GM18508 (cell line): ENCODE results near the gene ARHGEF16.

Experiments
- ATAC-seq: cut with Tn5 transposase; IDR thresholded peaks from one replicate; pipeline ENCODE4 v1.9.1; 2021; ENCODE audit warnings: moderate number of reproducible peaks; ENCODE audit not compliant: insufficient read depth, unreplicated experiment

ARHGEF16 gene

GRCh38 chr1:3435666-3436065 lies 18.8 kb upstream of the ARHGEF16 start:
- ATAC-seq = no peak

GRCh38 chr1:3436451-3436850 lies 18.0 kb upstream of the ARHGEF16 start:
- no peak for ATAC-seq

- no peak for ATAC-seq
Measured at GRCh38 chr1:3436901-3437300, 17.6 kb upstream of the ARHGEF16 start.

GRCh38 chr1:3438661-3439180 lies 15.7 kb upstream of the ARHGEF16 start:
- no peak for ATAC-seq

GRCh38 chr1:3439346-3440299 lies 14.8 kb upstream of the ARHGEF16 start:
- ATAC-seq = no peak

GRCh38 chr1:3440300-3440681 lies 14.2 kb upstream of the ARHGEF16 start:
- ATAC-seq = no peak

GRCh38 chr1:3440711-3441409 lies 13.6 kb upstream of the ARHGEF16 start:
- no peak for ATAC-seq

GRCh38 chr1:3441410-3441847 lies 13.0 kb upstream of the ARHGEF16 start:
- no peak for ATAC-seq

- ATAC-seq = no peak
Measured at GRCh38 chr1:3441880-3442279, 12.6 kb upstream of the ARHGEF16 start.

- no peak for ATAC-seq
Measured at GRCh38 chr1:3442331-3442730, 12.1 kb upstream of the ARHGEF16 start.

- ATAC-seq = no peak
Measured at GRCh38 chr1:3442901-3443300, 11.6 kb upstream of the ARHGEF16 start.

GRCh38 chr1:3443807-3444206 lies 10.7 kb upstream of the ARHGEF16 start:
- no peak for ATAC-seq

- no peak for ATAC-seq
Measured at GRCh38 chr1:3444298-3444697, 10.2 kb upstream of the ARHGEF16 start.

- ATAC-seq = no peak
Measured at GRCh38 chr1:3444736-3445135, 9.7 kb upstream of the ARHGEF16 start.

- no peak for ATAC-seq
Measured at GRCh38 chr1:3450202-3450863, 4.1 kb upstream of the ARHGEF16 start.

GRCh38 chr1:3450983-3451382 lies 3.5 kb upstream of the ARHGEF16 start:
- ATAC-seq = no peak

- no peak for ATAC-seq
Measured at GRCh38 chr1:3451994-3452865, 2.2 kb upstream of the ARHGEF16 start.

- ATAC-seq = no peak
Measured at GRCh38 chr1:3452866-3453175, 1.6 kb upstream of the ARHGEF16 start.

GRCh38 chr1:3453203-3453761 lies 1.2 kb upstream of the ARHGEF16 start:
- ATAC-seq = no peak
